Measurements from ENCODE around the gene CACNA1D.
"Not testable (repeated sequence)": the region's sequence is repeated elsewhere in the genome, so short reads cannot be mapped to it uniquely, and the experiment has no call there.

CACNA1D gene

GRCh38 chr3:53658613-53659193 lies 164.3 kb downstream of the CACNA1D start:
- no peak for ATAC-seq
- no peak for DNase-seq

DNA sequence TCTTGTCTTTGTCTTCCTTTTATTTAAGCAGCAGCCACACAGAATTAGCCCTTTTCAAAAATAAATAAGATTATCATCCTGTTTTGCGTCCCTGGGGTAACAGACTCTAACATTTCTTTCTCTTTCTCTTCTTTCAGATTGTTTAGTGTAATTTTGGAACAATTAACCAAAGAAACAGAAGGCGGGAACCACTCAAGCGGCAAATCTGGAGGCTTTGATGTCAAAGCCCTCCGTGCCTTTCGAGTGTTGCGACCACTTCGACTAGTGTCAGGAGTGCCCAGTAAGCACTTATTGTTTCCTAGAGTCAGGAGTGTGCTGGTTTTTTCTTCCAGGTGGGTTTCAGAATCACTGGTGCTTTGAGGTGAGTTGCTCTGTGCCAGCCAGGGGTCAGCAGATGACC lies 165.6 kb downstream of the CACNA1D start:
- no peak for DNase-seq
- ATAC-seq, result no peak

DNA sequence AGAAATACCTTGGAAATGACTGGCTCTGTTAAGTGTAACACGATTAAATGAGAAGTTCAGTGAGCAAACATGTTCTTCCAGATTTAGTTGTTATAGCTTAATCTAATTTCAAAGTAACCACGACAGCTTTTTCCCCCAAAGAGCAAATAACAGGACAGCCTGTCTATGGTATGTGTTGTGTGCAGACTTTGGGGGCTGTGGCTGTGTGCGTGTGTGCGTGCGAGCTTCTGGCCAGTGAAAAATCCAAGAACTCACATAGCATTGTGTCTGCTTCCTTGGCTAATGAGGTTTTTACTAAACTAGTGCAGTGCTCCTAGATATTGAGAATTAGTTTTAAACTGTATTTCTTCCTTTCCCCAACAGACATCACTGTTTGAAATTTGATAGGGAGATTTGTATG lies 167.1 kb downstream of the CACNA1D start:
- no peak for DNase-seq
- ATAC-seq, result no peak

DNA sequence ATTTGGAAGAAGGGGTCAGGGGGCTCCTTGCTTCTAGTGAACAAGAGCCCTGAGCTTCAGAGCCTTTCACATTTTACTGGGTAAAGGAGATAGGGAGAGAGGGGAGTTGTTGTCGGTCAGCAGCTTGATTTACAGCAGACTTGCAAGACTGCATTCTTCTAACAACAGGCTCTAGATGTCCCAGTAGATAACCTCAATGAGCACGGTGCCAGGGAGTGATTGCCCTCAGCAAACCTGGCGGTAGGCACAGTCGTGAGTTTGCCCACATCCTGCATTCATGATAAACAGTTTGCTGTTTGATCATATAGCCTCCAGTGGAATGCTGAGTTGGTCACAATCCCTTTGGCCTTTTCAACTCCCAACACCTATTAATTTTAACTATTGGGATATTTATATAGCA lies 170.4 kb downstream of the CACNA1D start:
- not testable (repeated sequence) for ATAC-seq

DNA sequence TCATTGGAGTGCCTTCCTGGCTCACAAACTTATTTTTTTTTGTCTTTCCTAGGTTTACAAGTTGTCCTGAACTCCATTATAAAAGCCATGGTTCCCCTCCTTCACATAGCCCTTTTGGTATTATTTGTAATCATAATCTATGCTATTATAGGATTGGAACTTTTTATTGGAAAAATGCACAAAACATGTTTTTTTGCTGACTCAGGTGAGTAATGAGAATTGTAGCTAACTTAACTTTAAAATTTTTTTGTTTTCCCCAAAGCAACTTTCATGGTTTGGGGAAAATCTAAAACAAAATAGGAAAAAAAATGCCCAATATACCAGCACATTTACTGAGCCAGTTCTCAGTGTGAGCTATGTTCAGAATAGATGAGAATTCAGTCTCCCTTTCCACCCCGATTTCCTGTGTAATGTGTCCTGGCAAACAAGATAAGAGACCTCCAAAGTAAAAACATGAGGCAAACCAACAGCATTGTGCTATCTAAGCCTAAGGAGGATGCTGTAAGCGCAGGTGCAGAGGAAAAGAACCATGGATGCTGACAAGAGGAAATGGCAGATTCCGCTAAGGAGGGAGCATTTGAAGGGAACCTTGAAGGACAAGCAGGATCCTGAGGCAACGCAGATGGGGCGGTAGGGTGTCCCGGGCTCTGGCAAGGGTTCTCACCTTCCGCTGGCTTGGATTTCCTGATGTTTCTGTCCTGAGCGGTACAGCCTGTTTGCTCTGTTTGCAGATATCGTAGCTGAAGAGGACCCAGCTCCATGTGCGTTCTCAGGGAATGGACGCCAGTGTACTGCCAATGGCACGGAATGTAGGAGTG lies 171.4 kb downstream of the CACNA1D start:
- no peak for ATAC-seq
- no peak for DNase-seq

More for the DNA sequence above, 170.4 kb downstream of the CACNA1D start:
- not testable (repeated sequence) for DNase-seq

DNA sequence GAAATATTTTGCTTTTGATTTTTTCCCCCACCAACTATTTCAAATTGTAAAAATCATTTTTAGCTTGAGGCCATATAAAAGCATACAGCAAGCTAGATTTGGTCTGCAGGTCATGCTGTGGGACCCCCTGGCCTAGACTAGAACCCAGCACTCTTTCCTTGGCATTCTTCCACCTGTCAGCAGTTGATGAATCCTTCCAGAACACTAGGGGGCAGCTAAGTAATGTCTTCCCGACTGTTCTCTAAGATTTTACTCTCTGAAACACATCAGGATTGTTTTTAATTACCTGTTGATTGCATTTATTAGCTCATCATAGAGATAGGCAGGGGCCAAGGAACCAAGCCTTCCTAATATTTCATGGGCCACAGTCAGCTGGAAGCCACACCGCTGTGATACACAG lies 174.5 kb downstream of the CACNA1D start:
- DNase-seq (no peak), ATAC-seq (no peak)

GRCh38 chr3:53670721-53671120 lies 176.3 kb downstream of the CACNA1D start:
- ATAC-seq, result no peak
- DNase-seq, result no peak

- no peak for DNase-seq
- ATAC-seq, result no peak
These were observed 177.0 kb downstream of the CACNA1D start for GRCh38 chr3:53671192-53671960.

DNA sequence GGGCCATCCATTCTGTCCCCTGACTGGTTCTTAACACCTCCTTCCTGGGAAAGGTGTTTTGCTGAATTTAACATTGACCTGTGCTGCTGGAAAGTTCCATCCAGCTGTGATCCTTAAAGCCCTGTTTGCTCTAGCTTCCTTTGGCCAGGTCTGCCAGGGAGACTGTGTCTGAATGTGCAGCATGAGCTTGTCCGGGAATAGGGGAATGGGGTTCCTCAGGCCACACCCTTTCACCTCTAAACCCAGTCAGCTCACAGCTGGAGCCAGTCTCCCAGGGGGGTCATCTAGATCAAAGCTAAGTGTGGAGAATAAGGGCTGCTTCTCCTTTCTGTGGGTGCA lies 177.5 kb downstream of the CACNA1D start:
- no peak for ATAC-seq

DNA sequence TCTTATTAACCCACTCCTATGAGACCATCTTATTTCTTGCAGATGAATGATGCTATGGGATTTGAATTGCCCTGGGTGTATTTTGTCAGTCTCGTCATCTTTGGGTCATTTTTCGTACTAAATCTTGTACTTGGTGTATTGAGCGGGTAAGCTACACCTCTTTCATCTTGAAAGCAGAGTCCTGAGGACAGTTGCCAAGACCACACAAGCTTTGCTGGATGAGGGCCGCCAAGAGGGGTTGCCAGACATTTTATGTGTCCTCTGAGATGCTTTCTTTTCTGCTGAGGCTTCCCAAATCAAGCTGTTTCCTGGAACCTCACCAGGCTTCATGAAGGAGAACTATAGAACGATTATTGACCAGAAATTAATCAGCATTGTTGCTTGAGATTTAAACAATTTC lies 178.6 kb downstream of the CACNA1D start:
- ATAC-seq (no peak), DNase-seq (no peak)

More for the DNA sequence above, 177.5 kb downstream of the CACNA1D start:
- no peak for DNase-seq

- ATAC-seq (no peak), DNase-seq (no peak)
These were observed 179.4 kb downstream of the CACNA1D start for GRCh38 chr3:53673722-53674350.

DNA sequence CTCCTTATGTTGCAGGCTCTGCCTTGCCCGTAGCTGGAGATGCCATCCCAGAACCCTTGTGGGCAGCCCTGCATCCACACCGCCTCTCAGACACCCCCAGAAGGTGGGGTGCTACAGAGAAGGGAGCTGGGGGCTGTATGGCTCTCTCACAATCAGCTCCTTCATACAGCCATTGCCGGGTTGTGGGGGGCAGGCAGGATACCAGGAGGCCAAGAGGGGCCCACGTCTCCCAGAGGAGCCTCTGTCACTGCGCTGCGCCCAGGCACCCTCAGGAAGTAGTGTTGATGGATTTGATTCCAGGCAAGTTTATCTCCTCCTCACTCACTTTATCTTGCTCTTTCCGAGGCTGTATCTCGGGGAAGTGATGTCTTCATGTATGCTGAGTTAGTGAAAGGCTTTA lies 180.2 kb downstream of the CACNA1D start:
- ATAC-seq, result no peak
- DNase-seq, result no peak

DNA sequence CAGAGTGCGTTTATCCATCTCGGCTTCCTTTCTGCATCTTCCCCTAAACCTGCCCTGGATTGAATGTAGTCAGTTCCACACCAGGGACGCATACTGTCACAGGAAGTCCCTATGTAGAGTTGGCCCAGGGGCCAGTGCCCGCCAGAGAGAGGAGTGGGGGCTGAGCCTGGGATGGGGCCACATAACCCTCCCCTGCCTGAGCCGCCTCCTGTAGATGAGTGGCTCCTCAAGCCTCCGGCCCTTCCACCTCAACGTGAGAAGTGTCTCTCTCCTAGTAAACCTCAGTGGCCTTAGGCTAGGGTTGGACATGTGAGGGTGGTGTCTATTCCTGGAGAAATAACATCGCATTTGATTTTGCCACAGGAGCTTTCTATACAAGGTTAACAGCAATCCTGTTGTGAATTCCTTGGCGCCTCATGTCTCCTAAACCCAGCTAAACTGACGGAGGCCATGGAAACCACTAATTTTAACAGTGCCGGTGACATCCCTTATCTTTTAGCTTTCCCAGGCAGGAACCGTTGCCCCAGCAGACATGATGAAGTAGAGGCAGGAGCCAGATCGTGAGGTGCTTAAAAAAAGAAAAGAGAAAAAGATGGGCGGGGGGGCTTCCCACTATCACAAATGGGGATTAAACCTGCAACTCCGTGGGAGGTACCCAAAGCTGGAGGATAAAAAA lies 180.7 kb downstream of the CACNA1D start:
- DNase-seq (no peak), ATAC-seq (no peak)

DNA sequence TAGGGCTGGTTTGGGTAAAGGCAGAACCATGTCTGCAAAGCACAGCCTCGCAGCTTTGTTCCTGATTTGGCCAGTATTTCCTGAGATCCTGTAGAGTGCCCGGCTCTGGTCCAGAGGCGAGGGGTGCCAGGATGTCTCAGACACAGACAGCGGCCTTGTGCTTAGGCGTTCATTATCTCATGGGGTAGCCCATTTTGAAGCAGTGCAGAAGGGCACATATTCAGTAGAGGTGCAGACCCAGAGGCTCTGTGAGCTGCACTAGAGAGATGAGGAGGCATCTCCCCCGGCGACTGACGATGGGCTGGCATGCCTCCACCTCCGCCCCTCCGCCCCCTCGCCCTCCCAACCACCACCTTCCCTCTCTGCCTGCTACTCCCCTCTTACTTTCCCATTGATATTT lies 181.5 kb downstream of the CACNA1D start:
- DNase-seq, result no peak
- no peak for ATAC-seq

- no peak for ATAC-seq
- DNase-seq, result no peak
These were observed 183.0 kb downstream of the CACNA1D start for GRCh38 chr3:53677413-53677812.

GRCh38 chr3:53680028-53680427 lies 185.6 kb downstream of the CACNA1D start:
- ATAC-seq (no peak), DNase-seq (no peak)

GRCh38 chr3:53682807-53683206 lies 188.4 kb downstream of the CACNA1D start:
- DNase-seq (no peak), ATAC-seq (no peak)

DNA sequence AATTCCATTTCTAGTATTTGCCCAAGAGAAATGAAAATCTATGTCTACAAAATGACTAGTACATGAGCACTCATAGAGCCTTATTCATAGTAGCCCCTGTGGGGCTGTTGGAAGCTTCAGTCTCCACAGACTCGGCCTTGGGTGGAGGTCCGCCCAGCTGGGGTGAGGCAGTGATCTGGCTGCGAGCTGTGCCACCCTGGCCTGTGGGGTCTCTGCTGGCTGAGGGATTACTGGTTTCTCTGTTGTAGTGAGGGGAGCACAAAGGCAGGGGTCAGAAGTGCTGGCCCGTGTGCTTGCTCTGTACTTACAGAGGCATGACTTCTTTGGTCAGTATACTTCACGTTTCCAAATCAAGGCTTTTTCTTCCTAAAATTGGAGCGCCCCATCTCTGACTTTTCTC lies 193.7 kb downstream of the CACNA1D start:
- no peak for ATAC-seq
- DNase-seq, result no peak

GRCh38 chr3:53688989-53689388 lies 194.6 kb downstream of the CACNA1D start:
- no peak for ATAC-seq

GRCh38 chr3:53689681-53690080 lies 195.3 kb downstream of the CACNA1D start:
- ATAC-seq, result no peak
- DNase-seq, result no peak

More at GRCh38 chr3:53688989-53689388, 194.6 kb downstream of the CACNA1D start:
- no peak for DNase-seq

DNA sequence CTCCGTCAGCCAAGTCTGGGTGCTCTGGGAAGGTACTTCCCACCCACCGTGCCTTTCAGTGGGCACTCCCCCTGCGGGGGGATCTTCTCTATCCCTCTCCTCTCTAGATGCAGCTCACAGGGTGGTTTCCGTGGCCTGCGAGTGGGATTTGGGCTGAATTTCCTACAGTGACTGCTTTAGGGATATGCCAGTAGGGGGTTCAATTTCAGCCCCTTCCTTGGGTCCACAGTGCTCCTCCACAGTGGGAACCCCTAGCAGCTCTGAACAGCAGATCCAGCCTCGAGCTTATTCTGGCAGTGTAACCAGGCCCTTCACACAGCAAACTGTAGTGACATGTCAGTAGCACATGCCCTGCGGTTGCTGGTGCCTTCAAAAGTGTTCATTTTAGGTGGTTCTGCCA lies 196.1 kb downstream of the CACNA1D start:
- DNase-seq, result no peak
- no peak for ATAC-seq

GRCh38 chr3:53691349-53691748 lies 196.9 kb downstream of the CACNA1D start:
- ATAC-seq, result no peak

More at GRCh38 chr3:53691349-53691748, 196.9 kb downstream of the CACNA1D start:
- DNase-seq, result no peak
